ENCODE measurements around the gene GNB1. TPM values are rescaled to one million over a fixed set of nuclear protein-coding genes. Genes with fewer than 3 reads are reported as not detected.
A peak's percentile ranks its signal among the peaks of the same experiment; 100 is the strongest.

Gene GNB1
- polyA plus RNA-seq, 1 donor = 226 TPM

GRCh38 chr1:1793481-1794244 lies 97.2 kb downstream of the GNB1 start:
- H3K27ac ChIP-seq (ENCODE audit: low read length) = no peak overlapping the region
- H3K36me3 ChIP-seq (ENCODE audit: control insufficient read depth, insufficient read depth, low read length) = peaks cover 92% of the 10 kb centered on the region
- H3K27me3 ChIP-seq (ENCODE audit: control insufficient read depth, insufficient read depth, low read length) = no peaks in the 10 kb centered on the region
- DNase-seq = no peak
- H3K9me3 ChIP-seq (ENCODE audit: control insufficient read depth, low read depth, low read length) = no peaks in the 10 kb centered on the region
- WGBS (ENCODE audit: insufficient coverage, low lambda C conversion rate) = 90% methylated on average over 4 of the region's 17 CpGs
- no peaks in the 10 kb centered on the region for H3K4me1 ChIP-seq (ENCODE audit: control insufficient read depth, insufficient read depth, low read length)
- no peak overlapping the region for H3K4me3 ChIP-seq (ENCODE audit: low read length)

GRCh38 chr1:1788646-1789431 lies 102.0 kb downstream of the GNB1 start:
- H3K9me3 ChIP-seq (ENCODE audit: control insufficient read depth, low read depth, low read length) = no peaks in the 10 kb centered on the region
- H3K4me1 ChIP-seq (ENCODE audit: control insufficient read depth, insufficient read depth, low read length) = no peaks in the 10 kb centered on the region
- no peak overlapping the region for H3K27ac ChIP-seq (ENCODE audit: low read length)
- DNase-seq = peak in 1 of 2 donors; percentile 43
- no peaks in the 10 kb centered on the region for H3K27me3 ChIP-seq (ENCODE audit: control insufficient read depth, insufficient read depth, low read length)
- no peak overlapping the region for H3K4me3 ChIP-seq (ENCODE audit: low read length)
- peaks cover 91% of the 10 kb centered on the region for H3K36me3 ChIP-seq (ENCODE audit: control insufficient read depth, insufficient read depth, low read length)
- no CpG with 5 or more reads among the region's 25 CpGs for WGBS (ENCODE audit: insufficient coverage, low lambda C conversion rate)

- WGBS (ENCODE audit: insufficient coverage, low lambda C conversion rate) = no CpG with 5 or more reads among the region's 7 CpGs
- Histone ChIP-seq H3K4me1 (ENCODE audit: control insufficient read depth, insufficient read depth, low read length) (peaks cover 5% of the 10 kb centered on the region), H3K36me3 (ENCODE audit: control insufficient read depth, insufficient read depth, low read length) (peaks cover 84% of the 10 kb centered on the region), H3K27me3 (ENCODE audit: control insufficient read depth, insufficient read depth, low read length) (no peaks in the 10 kb centered on the region), H3K4me3 (ENCODE audit: low read length) (no peak overlapping the region), H3K9me3 (ENCODE audit: control insufficient read depth, low read depth, low read length) (no peaks in the 10 kb centered on the region), H3K27ac (ENCODE audit: low read length) (no peak overlapping the region)
- DNase-seq = no peak
Measured at GRCh38 chr1:1788136-1788535, 102.8 kb downstream of the GNB1 start.

GRCh38 chr1:1786836-1787605 lies 103.9 kb downstream of the GNB1 start:
- Histone ChIP-seq H3K36me3 (ENCODE audit: control insufficient read depth, insufficient read depth, low read length) (peaks cover 74% of the 10 kb centered on the region), H3K27ac (ENCODE audit: low read length) (no peak overlapping the region), H3K4me1 (ENCODE audit: control insufficient read depth, insufficient read depth, low read length) (peaks cover 14% of the 10 kb centered on the region), H3K27me3 (ENCODE audit: control insufficient read depth, insufficient read depth, low read length) (no peaks in the 10 kb centered on the region), H3K4me3 (ENCODE audit: low read length) (no peak overlapping the region), H3K9me3 (ENCODE audit: control insufficient read depth, low read depth, low read length) (no peaks in the 10 kb centered on the region)
- DNase-seq = no peak
- WGBS (ENCODE audit: insufficient coverage, low lambda C conversion rate) = no CpG with 5 or more reads among the region's 20 CpGs

GRCh38 chr1:1785666-1786065 lies 105.2 kb downstream of the GNB1 start:
- Histone ChIP-seq H3K9me3 (ENCODE audit: control insufficient read depth, low read depth, low read length) (no peaks in the 10 kb centered on the region), H3K4me3 (ENCODE audit: low read length) (no peak overlapping the region), H3K27ac (ENCODE audit: low read length) (no peak overlapping the region), H3K27me3 (ENCODE audit: control insufficient read depth, insufficient read depth, low read length) (no peaks in the 10 kb centered on the region), H3K36me3 (ENCODE audit: control insufficient read depth, insufficient read depth, low read length) (peaks cover 62% of the 10 kb centered on the region), H3K4me1 (ENCODE audit: control insufficient read depth, insufficient read depth, low read length) (peaks cover 28% of the 10 kb centered on the region)
- no peak for DNase-seq
- WGBS (ENCODE audit: insufficient coverage, low lambda C conversion rate) = no CpG with 5 or more reads among the region's 10 CpGs

- H3K4me1 ChIP-seq (ENCODE audit: control insufficient read depth, insufficient read depth, low read length) = peaks cover 35% of the 10 kb centered on the region
- H3K27me3 ChIP-seq (ENCODE audit: control insufficient read depth, insufficient read depth, low read length) = no peaks in the 10 kb centered on the region
- peaks cover 55% of the 10 kb centered on the region for H3K36me3 ChIP-seq (ENCODE audit: control insufficient read depth, insufficient read depth, low read length)
- WGBS (ENCODE audit: insufficient coverage, low lambda C conversion rate) = no CpG with 5 or more reads among the region's 13 CpGs
- no peak overlapping the region for H3K4me3 ChIP-seq (ENCODE audit: low read length)
- no peaks in the 10 kb centered on the region for H3K9me3 ChIP-seq (ENCODE audit: control insufficient read depth, low read depth, low read length)
- DNase-seq = no peak
- H3K27ac ChIP-seq (ENCODE audit: low read length) = no peak overlapping the region
Measured at GRCh38 chr1:1784933-1785332, 106.0 kb downstream of the GNB1 start.

GRCh38 chr1:1783320-1783719 lies 107.6 kb downstream of the GNB1 start:
- Histone ChIP-seq H3K4me3 (ENCODE audit: low read length) (no peak overlapping the region), H3K27ac (ENCODE audit: low read length) (peak overlapping the region; percentile 78), H3K36me3 (ENCODE audit: control insufficient read depth, insufficient read depth, low read length) (peaks cover 39% of the 10 kb centered on the region), H3K27me3 (ENCODE audit: control insufficient read depth, insufficient read depth, low read length) (no peaks in the 10 kb centered on the region), H3K4me1 (ENCODE audit: control insufficient read depth, insufficient read depth, low read length) (peaks cover 45% of the 10 kb centered on the region), H3K9me3 (ENCODE audit: control insufficient read depth, low read depth, low read length) (no peaks in the 10 kb centered on the region)
- no peak for DNase-seq
- no CpG with 5 or more reads among the region's 8 CpGs for WGBS (ENCODE audit: insufficient coverage, low lambda C conversion rate)

- no CpG with 5 or more reads among the region's 36 CpGs for WGBS (ENCODE audit: insufficient coverage, low lambda C conversion rate)
- no peaks in the 10 kb centered on the region for H3K27me3 ChIP-seq (ENCODE audit: control insufficient read depth, insufficient read depth, low read length)
Measured at GRCh38 chr1:1782399-1783221, 108.3 kb downstream of the GNB1 start.

GRCh38 chr1:1781526-1781903 lies 109.4 kb downstream of the GNB1 start:
- Histone ChIP-seq H3K4me3 (ENCODE audit: low read length) (no peak overlapping the region), H3K9me3 (ENCODE audit: control insufficient read depth, low read depth, low read length) (no peaks in the 10 kb centered on the region), H3K27ac (ENCODE audit: low read length) (peak overlapping the region; percentile 78), H3K36me3 (ENCODE audit: control insufficient read depth, insufficient read depth, low read length) (peaks cover 21% of the 10 kb centered on the region), H3K4me1 (ENCODE audit: control insufficient read depth, insufficient read depth, low read length) (peaks cover 51% of the 10 kb centered on the region), H3K27me3 (ENCODE audit: control insufficient read depth, insufficient read depth, low read length) (no peaks in the 10 kb centered on the region)
- peak in 1 of 2 donors; percentile 43 for DNase-seq
- WGBS (ENCODE audit: insufficient coverage, low lambda C conversion rate) = no CpG with 5 or more reads among the region's 7 CpGs

More at GRCh38 chr1:1782399-1783221, 108.3 kb downstream of the GNB1 start:
- peaks cover 45% of the 10 kb centered on the region for H3K4me1 ChIP-seq (ENCODE audit: control insufficient read depth, insufficient read depth, low read length)
- peaks cover 32% of the 10 kb centered on the region for H3K36me3 ChIP-seq (ENCODE audit: control insufficient read depth, insufficient read depth, low read length)
- no peaks in the 10 kb centered on the region for H3K9me3 ChIP-seq (ENCODE audit: control insufficient read depth, low read depth, low read length)
- DNase-seq = peak; percentile 61 to 84
- peak overlapping the region; percentile 78 for H3K27ac ChIP-seq (ENCODE audit: low read length)
- H3K4me3 ChIP-seq (ENCODE audit: low read length) = peak overlapping the region; percentile 40
